GOT3 (cell line): ENCODE results near the gene SOX13.
A peak's percentile ranks its signal among the peaks of the same experiment; 100 is the strongest.
"Not testable (repeated sequence)": the region's sequence is repeated elsewhere in the genome, so short reads cannot be mapped to it uniquely, and the experiment has no call there.

Experiments used
- DNase-seq: peaks from one replicate; lab custom pipeline; 2025; ENCODE audit warnings: mixed read lengths; lab: John Stamatoyannopoulos, UW

Gene SOX13

DNA sequence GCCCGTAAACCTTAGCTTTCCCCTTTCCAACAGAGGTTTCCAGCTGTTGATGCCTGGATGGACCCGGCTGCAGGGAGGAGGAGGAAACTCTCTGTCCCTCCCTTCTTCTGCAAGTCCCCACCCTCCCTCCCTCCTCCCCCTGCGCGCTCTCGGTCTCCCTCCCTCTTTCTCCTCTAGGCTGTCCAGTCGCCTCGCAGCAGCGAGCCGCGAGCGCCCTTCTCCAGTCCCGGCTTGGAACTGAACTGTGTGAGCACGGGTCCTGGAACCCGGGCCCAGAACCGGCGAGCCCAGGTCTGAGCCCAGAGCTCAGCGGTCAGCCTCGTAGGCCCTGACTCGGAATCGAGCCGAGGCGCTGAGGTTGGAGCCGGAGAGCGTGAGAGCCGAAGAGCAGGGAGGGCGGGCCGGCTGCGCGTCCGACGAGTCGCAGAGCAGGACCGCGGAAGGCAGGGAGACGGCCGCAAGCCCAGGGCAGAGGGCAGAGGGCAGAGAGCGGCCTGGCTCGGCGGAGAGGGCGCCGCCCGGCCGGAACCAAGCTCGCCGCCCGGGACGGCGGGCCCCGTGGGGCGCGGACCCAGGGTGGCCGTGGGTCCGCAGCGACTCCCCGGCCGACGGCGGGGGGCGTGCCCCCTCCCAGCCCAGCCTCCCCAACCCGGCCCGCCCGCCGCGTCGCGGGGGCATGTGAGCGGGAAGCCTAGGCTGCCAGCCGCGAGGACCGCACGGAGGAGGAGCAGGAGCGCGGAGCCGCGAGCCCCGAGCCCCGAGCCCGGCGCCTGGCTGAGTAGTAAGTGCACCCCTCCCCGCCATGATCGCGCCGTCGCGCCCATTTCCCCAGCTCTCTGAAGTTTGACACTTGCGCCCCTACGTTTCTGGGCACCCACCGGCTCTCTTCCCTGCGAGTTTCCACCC lies at the start of gene SOX13:
Gene SOX13 (plus strand): TSS at position 185 of the 906 bp plus-strand sequence. CDS start 39,801 bp downstream, outside the sequence.
- peak; percentile 41 for DNase-seq

DNA sequence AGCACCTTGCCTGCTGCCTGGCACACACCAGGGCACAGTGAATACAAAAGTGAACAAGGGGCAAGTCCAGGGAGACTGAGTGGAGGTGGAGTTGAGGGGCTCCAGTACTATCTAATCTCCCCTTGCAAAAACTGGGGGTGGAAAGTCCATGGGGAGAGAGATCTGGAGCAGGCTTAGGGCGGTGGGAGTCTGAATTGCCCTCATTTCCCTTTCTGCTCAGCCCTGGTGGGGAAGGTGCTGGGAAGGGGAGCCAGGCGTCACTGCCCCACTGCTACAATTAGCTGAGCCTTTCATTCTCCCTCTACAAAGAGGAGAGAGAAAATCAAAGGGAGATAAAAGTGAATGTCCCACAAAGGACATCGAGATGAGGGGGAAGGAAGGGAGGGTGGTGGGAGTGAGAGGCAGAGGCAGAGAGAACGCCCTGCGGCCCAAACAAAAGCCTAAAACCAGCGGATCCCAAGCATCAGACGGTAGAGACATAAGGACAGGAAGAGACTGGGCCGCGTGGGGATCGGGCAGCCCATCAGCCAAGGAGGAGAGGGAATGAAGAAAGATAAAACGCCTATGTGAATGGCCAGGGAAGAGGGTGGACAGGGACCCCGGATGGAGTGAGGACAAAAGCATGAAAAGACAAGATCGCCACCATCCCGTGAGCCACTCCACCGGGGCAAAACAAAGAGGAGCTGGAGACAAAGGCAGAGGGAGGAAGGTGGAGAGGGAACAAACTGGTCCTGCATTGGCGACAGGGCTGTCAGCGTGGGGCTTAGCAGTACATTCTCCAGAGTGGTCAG lies 46.8 kb upstream of the SOX13 start:
- DNase-seq = no peak

GRCh38 chr1:204027446-204027845 lies 45.5 kb upstream of the SOX13 start:
- DNase-seq = no peak

DNA sequence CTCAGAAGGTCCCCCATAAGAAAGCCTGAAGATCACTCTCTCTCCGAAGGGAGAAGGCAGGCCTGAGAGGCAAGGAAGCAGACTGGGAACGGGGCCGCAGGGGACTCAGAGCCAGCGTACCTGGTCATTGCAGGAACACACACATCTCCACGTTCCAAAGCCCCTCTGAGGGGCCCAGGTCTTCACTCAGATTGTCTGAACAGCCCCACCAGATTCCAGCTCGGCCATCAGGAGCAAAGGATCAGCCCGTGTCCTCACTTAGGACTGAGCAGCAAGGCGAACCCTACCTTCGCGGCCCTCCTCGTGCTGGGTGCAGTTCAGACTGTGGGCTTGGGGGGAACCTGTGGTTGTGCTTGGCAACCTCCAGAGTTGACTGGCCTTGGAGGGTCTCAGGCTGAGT lies 43.9 kb upstream of the SOX13 start:
- DNase-seq = no peak

GRCh38 chr1:204031098-204031710 lies 41.7 kb upstream of the SOX13 start:
- no peak for DNase-seq

GRCh38 chr1:204032642-204033235 lies 40.2 kb upstream of the SOX13 start:
- DNase-seq = no peak

- no peak for DNase-seq
Observed at GRCh38 chr1:204033306-204033705, 39.6 kb upstream of the SOX13 start.

- DNase-seq = no peak
Observed at GRCh38 chr1:204036882-204037655, 35.8 kb upstream of the SOX13 start.

DNA sequence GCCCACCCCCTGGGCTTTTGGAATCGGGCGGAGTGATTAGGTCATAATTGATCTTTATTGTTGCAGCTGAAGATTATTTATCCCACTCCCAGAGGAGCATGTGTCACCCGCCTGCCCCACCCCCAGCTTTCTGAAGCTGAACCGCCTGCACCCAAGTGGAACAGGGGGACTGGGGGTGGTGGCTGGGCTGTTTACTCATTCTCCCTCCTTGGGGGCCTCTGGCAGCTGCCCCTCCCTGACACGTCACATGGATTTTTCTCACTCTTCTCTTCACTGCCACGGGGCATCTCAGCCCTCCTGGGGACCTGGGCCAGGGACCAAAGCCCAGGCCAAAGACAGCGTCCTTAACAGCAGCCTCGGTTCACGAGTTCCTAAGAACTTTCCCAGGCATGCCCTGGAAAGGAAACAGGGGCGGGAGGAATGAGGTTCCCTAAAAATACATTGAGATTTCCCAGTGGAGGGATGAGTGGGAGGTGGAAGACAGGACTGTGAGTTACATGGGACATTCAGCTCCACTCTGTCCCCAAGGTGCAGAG lies 31.6 kb upstream of the SOX13 start:
- peak; percentile 14 for DNase-seq

GRCh38 chr1:204041803-204042505 lies 31.0 kb upstream of the SOX13 start:
- no peak for DNase-seq

- DNase-seq = no peak
Observed at GRCh38 chr1:204042516-204042915, 30.4 kb upstream of the SOX13 start.

DNA sequence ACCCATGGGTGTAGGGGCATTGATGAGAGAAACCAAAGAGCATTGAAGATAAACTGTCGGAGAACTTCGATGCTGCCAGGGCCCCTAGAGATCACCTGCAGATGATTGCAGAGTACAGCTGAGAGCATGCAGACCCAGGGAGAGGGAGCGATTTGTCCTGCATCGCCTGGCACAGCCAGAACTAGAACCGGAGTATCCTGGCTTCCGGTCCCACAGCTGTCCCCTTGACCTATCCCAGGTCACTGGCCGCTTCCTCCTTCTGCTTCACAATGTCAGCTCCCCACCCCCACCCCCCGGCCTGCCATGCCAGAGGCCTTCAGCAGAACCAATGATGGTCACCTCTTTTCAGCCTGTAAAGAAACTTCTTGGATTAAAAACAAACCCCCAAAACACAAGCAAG lies 29.2 kb upstream of the SOX13 start:
- no peak for DNase-seq

DNA sequence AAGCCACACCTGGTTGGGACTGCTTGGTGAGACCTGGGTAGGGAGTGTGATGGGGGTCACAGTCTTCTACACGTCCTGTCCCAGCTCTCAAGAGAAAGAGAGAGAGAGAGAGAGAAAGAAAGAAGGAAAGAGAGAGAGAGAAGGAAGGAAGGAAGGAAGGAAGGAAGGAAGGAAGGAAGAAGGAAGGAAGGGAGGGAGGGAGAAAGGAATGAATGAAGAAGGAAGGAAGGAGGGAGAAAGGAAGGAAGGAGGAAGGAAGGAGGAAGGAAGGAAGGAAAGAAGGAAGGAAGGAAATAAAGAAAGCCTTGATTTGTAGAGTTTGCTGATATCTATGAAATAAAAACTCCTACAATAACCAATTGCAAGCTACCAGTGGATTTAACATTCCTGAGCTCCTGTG lies 28.5 kb upstream of the SOX13 start:
- DNase-seq = no peak

- DNase-seq = no peak
Observed at GRCh38 chr1:204045430-204045829, 27.5 kb upstream of the SOX13 start.

GRCh38 chr1:204046346-204046745 lies 26.6 kb upstream of the SOX13 start:
- no peak for DNase-seq

DNA sequence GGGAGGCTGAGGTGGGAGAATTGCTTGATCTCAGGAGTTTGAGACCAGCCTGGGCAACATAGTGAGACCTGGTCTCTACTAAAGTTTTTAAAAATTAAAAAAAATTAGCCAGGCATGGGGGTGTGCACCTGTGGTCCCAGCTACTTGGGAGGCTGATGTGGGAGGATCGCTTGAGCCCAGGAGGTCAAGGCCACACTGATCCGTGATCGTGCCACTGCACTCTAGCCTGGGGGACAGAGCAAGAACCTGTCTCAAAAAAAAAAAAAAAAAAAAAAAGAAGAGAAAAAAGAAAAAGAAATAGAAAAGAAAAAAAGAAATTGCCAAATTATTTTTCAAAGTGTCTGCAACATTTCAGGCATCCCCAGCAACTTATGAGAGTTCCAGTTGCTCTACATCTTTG lies 24.1 kb upstream of the SOX13 start:
- not testable (repeated sequence) for DNase-seq

DNA sequence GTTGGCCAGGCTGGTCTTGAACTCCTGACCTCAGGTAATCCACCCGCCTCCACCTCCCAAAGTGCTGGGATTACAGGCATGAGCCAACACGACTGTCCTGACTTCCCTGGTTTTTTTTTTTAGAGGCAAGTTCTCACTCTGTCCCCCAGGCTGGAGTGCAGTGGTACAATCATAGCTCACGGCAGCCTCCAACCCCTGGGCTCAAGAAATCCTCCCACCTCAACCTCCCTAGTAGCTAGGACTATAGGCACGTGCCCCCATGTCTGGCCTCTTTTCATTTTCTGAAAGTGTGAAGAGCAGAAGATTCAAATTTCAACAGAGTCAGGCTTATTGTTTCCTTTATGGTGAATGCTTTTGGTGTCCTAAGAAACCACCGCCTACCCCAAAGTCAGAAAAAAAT lies 21.7 kb upstream of the SOX13 start:
- DNase-seq = no peak

- no peak for DNase-seq
Observed at GRCh38 chr1:204051718-204052117, 21.2 kb upstream of the SOX13 start.

DNA sequence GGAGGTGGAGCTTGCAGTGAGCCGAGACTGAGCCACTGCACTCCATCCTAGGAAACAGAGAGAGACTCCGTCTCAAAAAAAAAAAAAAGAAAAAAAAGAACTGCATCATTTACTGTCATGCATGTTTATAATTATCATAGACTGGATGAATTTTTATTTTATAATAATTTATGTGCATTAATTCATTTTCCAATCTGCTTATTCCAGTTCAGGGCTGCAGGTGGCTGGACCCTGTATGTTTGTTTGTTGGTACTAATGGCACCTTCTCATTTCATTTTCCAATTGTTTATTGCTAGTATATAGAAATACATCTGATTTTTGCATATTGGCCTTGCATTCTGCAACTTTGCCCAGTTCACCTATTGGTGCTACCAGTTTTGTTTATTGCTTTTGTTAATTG lies 19.0 kb upstream of the SOX13 start:
- DNase-seq = no peak

DNA sequence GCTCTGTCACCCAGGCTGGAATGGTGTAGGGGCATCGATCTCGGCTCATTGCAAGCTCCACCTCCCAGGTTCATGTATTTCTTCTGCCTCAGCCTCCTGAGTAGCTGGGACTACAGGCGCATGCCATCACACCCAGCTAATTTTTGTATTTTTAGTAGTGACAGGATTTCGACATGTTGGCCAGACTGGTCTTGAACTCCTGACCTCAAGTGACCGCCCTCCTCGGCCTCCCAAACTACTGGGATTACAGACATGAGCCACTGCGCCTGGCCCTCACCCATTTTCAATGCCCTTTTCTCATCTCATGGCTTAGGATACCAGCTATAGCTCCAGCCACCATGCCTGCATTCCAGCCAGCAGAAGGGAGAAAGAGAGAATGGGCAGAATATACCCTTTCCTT lies 12.9 kb upstream of the SOX13 start:
- no peak for DNase-seq

DNA sequence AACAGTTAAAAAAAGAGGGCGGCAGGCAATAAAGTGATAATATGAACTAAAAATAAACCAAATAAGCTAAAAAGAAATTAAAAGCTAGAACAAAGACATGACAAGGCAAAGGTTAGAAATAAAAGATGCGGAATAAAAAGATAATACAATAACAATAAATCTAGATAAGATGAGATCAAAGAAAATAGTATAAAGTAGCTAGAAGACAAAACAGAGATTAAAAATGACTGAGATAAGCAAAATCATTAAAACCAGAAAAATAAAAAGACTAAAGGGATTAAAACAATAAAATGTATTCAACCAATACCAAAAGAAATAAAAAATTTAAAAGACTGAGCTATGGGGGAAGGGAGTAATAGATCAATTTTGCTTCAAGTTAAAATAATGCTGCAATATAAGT lies 10.8 kb upstream of the SOX13 start:
- DNase-seq = no peak
